Heart right ventricle (tissue), 16 donors: Measurements from ENCODE around the gene GMEB2. TPM values are rescaled to one million over a fixed set of nuclear protein-coding genes. Genes with fewer than 3 reads are reported as not detected.

Experiments
- ATAC-seq, 8 donors: fragments of 200-7000 bp; cut with Tn5 transposase; one replicate each; pipeline ENCODE4 v1.9.1; 2020; ENCODE audit warnings: mild to moderate bottlenecking in 8 of 8, moderate library complexity in 8 of 8, moderate number of reproducible peaks in 1 of 8
- DNase-seq, 2 donors: peaks; one replicate each; pipeline ENCODE4 v3.0.0-alpha.2; 2020
- H3K27ac ChIP-seq, 10 donors: fragments of 200-600 bp; sonication (generic) in 2 of 10; one replicate each; pipeline versions ENCODE4 v1.5.0 to v1.8.0; 2020 to 2022; ENCODE audit warnings: mild to moderate bottlenecking in 3 of 10
- H3K27me3 ChIP-seq, 7 donors: fragments of 200-600 bp; one replicate each; pipeline ENCODE4 v1.8.0; 2021 to 2022; ENCODE audit warnings: mild to moderate bottlenecking in 2 of 7
- H3K36me3 ChIP-seq, 9 donors: fragments of 200-600 bp; sonication (generic) in 1 of 9; one replicate each; pipeline versions ENCODE4 v1.5.0 to v1.8.0; 2020 to 2022; ENCODE audit warnings: mild to moderate bottlenecking in 2 of 9
- H3K4me1 ChIP-seq, 9 donors: fragments of 200-600 bp; sonication (generic) in 1 of 9; one replicate each; pipeline versions ENCODE4 v1.5.0 to v1.8.0; 2020 to 2022; ENCODE audit warnings: mild to moderate bottlenecking in 4 of 9
- H3K4me3 ChIP-seq, 10 donors: fragments of 200-600 bp; sonication (generic) in 2 of 10; one replicate each; pipeline versions ENCODE4 v1.5.0 to v1.8.0; 2020 to 2022; ENCODE audit warnings: mild to moderate bottlenecking in 7 of 10, moderate library complexity in 2 of 10
- H3K9me3 ChIP-seq, 11 donors: fragments of 200-600 bp in 10 of 11; sonication (generic) in 2 of 11; one replicate each; pipeline versions ENCODE4 v1.5.0 to v1.8.0; 2013 to 2022; ENCODE audit warnings: mild to moderate bottlenecking in 2 of 11, control low read depth in 1 of 11, moderate library complexity in 1 of 11
- CTCF ChIP-seq, 9 donors: fragments of 200-600 bp; sonication (generic) in 2 of 9; IDR thresholded peaks; one replicate each; pipeline versions ENCODE4 v1.5.0 to v1.8.0; 2021 to 2022; ENCODE audit warnings: antibody characterized with exemption in 9 of 9, mild to moderate bottlenecking in 5 of 9, moderate library complexity in 1 of 9
- WGBS, 2 donors: extraction: QIAGEN DNeasy Blood & Tissue Kit; methylation state at CpG; one replicate each; pipeline ENCODE4 v1.1.7; 2013; ENCODE audit warnings: inconsistent platforms in 1 of 2; 5-methylcytosine and 5-hydroxymethylcytosine counted together
- intact Hi-C, 10 donors: fragments of 100-400 bp; cut with DNase I; formaldehyde crosslinking; loops; one replicate each; pipeline versions ENCODE4 v1.11.1 to v1.14.2; 2022
- polyA plus RNA-seq, 2 donors: library from polyadenylated mRNA; stranded (reverse); fragments of 200-250 nt; gene quantifications; one replicate each; pipeline ENCODE4 v1.2.3, GENCODE V29; 2013
- total RNA-seq, 10 donors: library from RNA; stranded (reverse); fragmentation: NEBNext Ultra II Directional in 3 of 10; extraction: Animal tissue kit (Norgen Biotek cat#: 25700) in 3 of 10; gene quantifications; one replicate each; pipeline versions ENCODE4 v1.2.1 to v1.2.4, GENCODE V29; 2021 to 2023
- donor health status: Arrhythmogenic right ventricular cardiomyopathy.
- donor health status: ischemic (EF 13 %, LVEDD 7.1; RV severe dilation, severe dysfunction).
- donor health status: healthy with polysubstance abuse.
- donor health status: DM: no; HTN: yes; CAD: no.
- donor health status: DM: no; HTN: no; CAD: no.
- donor health status: ischemic (EF 25% LVEDD 6.9; RV normal size, moderate dysfunction).
- donor health status: ischemic (EF 25% LVEDD 5.7; RV mildly dilated, moderate dysfunction).
- donor health status: healthy.
- donor health status: DM: yes; HTN: yes; CAD: no.
- donor health status: Ischemic cardiomyopathy.
- donor health status: ischemic (EF 35%, LVEDD 5.7; RV mildly dilated, moderate dysfunction).
- donor health status: nonischemic (EF 11% LVEDD 7.7; RV severe dilation, severe dysfunction).
- donor health status: DM: yes; HTN: yes; CAD: no.
- donor health status: PGD.
- donor health status: ischemic (EF 29% LVEDD 5.4; RV normal size, mild dysfunction).
- donor health status: nonischemic (EF 23%, LVEDD 6.1; RV moderate dilation, normal function).

The GMEB2 gene
- total and polyA plus RNA-seq, 12 donors = 4.9 to 8.2 (median 5.9) TPM

- Histone ChIP-seq H3K36me3 (no peaks in the 10 kb centered on the region), H3K4me1 (peaks cover 0 to 9% (median under 1%) of the 10 kb centered on the region in 9 donors), H3K9me3 (no peaks in the 10 kb centered on the region), H3K27ac (no peak overlapping the region), H3K27me3 (peaks cover 0 to 73% (median 31%) of the 10 kb centered on the region in 7 donors), H3K4me3 (no peak overlapping the region)
- ATAC-seq (no peak), DNase-seq (no peak)
- intact Hi-C loops = loop anchor here in 1 of 10 donors (10.0 kb wide), 1 partner anchor 336 kb away; no protein-coding TSS in a partner anchor
- 37 to 41% methylated on average over 11 of the region's 11 CpGs for WGBS, 2 donors
- TF ChIP-seq CTCF (IDR thresholded peaks at IDR 0.05) = no peak
Measured at GRCh38 chr20:63548542-63548941, 78.4 kb downstream of the GMEB2 start.

- H3K27ac ChIP-seq = no peak within 1 kb of the TSS
- DNase-seq = no peak
- H3K9me3 ChIP-seq = no peaks in the 10 kb centered on the region
- no peak for TF ChIP-seq CTCF (IDR thresholded peaks at IDR 0.05)
- H3K36me3 ChIP-seq = no peaks in the 10 kb centered on the region
- H3K4me1 ChIP-seq = peaks cover 0 to 6% (median 0%) of the 10 kb centered on the region in 9 donors
- H3K27me3 ChIP-seq = peaks cover 0 to 69% (median 31%) of the 10 kb centered on the region in 7 donors
- ATAC-seq = no peak
- H3K4me3 ChIP-seq = no peak within 1 kb of the TSS
- intact Hi-C loops = loop anchor here in 1 of 10 donors (10.0 kb wide), 1 partner anchor 337 kb away; no protein-coding TSS in a partner anchor
- 54 to 56% methylated on average over 35 of the region's 35 CpGs for WGBS, 2 donors
Measured at GRCh38 chr20:63547725-63548480, 79.0 kb downstream of the GMEB2 start, which contains the start of gene SRMS. Gene SRMS (minus strand): TSS chr20:63547749. CDS start chr20:63547463, 286 bp downstream.

GRCh38 chr20:63546956-63547724 lies 79.8 kb downstream of the GMEB2 start:
- no peaks in the 10 kb centered on the region for H3K4me1 ChIP-seq
- DNase-seq = no peak
- H3K27me3 ChIP-seq = peaks cover 0 to 61% (median 31%) of the 10 kb centered on the region in 7 donors
- 46 to 54% methylated on average over 51 to 58 of the region's 58 CpGs for WGBS, 2 donors
- H3K9me3 ChIP-seq = no peaks in the 10 kb centered on the region
- no peak overlapping the region for H3K27ac ChIP-seq
- ATAC-seq = no peak
- intact Hi-C loops = loop anchor here in 1 of 10 donors (10.0 kb wide), 1 partner anchor 338 kb away; no protein-coding TSS in a partner anchor
- TF ChIP-seq CTCF (IDR thresholded peaks at IDR 0.05) = no peak
- H3K36me3 ChIP-seq = no peaks in the 10 kb centered on the region
- no peak overlapping the region for H3K4me3 ChIP-seq

- H3K9me3 ChIP-seq = no peaks in the 10 kb centered on the region
- 72% methylated on average over 20 of the region's 20 CpGs for WGBS, 2 donors
- DNase-seq (no peak), ATAC-seq (no peak)
- H3K4me3 ChIP-seq = no peak overlapping the region
- intact Hi-C loops = loop anchor here in 1 of 10 donors (10.0 kb wide), 1 partner anchor 338 kb away; no protein-coding TSS in a partner anchor
- no peak overlapping the region for H3K27ac ChIP-seq
- H3K4me1 ChIP-seq = no peaks in the 10 kb centered on the region
- no peak for TF ChIP-seq CTCF (IDR thresholded peaks at IDR 0.05)
- H3K27me3 ChIP-seq = peaks cover 0 to 55% (median 31%) of the 10 kb centered on the region in 7 donors
- H3K36me3 ChIP-seq = no peaks in the 10 kb centered on the region
Measured at GRCh38 chr20:63546256-63546955, 80.5 kb downstream of the GMEB2 start.
